HG03571 (cell line): ENCODE measurements around the gene DENND5B.
"Not testable (repeated sequence)": the region's sequence is repeated elsewhere in the genome, so short reads cannot be mapped to it uniquely, and the experiment has no call there.

Experiments
- ATAC-seq: cut with Tn5 transposase; IDR thresholded peaks from one replicate; pipeline ENCODE4 v1.9.1; 2021; ENCODE audit not compliant: unreplicated experiment

DENND5B gene

DNA sequence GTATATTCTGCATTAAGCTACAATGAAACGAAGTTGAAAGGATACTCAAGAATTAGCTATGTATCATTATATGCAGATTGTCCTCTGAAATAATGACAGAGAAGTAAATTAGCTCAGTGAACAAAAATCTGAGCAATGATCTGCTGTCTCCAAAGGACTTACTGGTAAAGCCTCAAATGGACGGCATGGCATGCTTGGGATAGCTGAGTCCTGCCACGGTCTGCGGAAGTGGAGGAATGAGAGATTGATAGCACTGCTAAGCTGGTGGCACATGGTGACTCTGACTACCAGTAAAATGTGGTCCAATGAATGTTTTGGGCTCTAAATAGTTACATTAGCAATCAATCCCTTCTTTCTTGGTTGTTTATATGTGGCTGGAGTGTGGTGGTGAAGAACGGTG is 3.7 kb upstream of the DENND5B start:
- no peak for ATAC-seq

DNA sequence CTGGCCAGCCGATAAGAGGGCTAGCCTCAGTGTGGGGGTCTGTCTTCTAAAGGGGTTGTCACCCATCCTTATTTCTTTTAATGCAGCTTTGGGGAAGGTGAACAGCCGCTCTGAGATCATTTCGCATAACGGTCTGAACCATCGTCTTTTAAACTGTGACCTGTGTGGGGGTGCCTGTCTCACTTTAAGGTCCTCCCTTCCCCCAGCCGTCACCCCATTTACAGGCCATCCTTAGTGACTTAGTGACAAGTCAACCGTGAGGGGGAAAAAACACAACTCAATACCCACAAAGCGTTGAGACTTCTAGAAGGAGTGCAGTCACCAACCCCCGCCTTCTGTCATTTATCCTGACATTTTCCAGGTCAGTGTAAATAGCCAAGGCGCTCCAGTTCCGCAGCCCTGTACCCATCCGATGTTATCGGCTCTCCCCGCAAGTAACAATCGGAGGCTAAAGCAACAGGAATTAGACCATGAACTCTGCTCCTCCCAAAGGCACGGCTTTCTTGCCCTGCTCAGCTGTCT is 505 bp upstream of the DENND5B start:
- ATAC-seq, result peak; percentile 13

DNA sequence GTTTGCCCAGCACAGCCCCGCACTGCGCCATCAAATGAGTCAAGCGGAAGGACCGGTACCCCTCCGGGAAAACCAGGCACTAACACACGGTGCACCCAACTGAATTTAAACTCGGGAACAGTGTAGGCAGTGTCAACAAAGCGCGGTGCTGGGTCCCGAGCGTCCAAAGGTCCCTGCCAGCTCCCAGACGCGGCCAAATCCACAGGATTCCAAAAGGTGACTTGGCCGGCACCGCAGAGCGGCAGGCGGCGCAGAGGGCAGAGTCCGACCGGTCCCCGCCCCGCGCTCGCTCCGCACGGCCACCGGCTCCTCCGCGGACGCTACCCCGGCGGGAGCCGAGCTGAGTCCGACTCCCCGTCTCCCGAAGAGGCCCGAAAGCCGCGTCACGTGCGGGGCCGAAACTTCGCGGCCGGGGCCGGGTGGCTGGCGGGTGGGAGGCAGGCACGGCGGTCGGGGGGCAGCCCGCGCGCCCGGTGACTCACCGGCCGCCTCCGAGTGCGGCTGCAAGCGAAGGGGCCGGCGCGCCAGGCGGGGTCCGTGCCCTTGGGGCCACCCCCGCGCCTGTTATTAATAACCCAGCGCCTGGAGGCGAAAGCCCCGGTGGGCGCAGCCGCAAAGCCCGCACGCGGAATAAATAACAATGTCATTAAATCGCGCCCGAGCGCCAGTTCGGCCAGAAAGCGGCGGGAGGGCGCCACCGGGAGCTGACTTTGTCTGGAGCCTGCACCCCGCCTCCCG is 863 bp downstream of the DENND5B start:
- peak; percentile 42 for ATAC-seq

DNA sequence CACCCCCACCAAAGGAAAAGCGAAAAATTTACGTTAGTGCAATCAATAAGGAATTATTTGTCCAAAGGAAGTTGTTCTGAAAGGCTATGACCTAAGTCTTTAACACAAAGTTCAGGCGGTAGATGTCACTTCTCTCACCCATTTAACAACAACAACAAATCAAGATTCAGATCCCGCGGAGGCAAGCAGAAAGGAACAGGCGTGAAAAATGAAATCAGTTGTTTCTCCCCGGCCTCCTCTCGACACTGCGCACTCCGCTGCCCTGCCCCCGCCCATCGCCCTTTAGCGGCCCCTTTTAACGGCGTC is 1.4 kb downstream of the DENND5B start:
- ATAC-seq, result no peak

DNA sequence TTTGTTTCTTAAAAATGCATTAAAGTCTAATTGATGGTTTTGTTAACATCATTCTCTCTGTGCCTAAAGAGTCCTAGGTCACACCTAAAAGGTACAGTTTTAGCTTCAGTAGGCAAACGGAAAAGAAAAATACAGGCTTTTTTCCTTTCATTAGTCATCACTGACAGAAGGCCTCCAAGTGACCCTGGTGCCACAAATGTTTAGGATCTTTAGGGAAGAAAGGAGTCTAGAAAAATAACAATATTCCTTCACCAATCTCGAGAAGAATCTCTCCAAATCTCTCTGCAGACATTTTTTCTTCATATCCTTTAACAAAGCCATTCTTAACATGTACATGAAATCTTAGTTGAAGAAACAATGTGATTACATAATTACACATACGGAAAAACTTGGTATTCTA is 2.0 kb downstream of the DENND5B start:
- ATAC-seq, result no peak

DNA sequence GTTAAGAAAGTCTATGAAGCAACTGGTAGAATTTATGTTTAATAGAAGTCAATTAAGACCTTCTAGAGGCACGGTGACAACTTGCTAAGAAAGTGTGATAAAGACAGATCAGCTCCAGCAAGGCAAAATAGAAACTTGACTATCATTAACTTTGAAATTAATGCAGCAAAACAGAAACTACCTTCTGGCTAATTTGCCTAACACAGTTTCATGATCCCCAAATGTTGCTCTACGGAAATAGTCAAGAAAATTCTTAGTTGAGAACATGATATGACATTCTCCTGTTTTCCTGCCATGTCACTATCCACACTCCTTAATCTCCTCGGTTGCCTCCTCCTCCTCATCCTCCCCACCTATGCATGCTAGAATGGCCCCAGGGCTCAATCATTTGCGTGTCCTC is 4.2 kb downstream of the DENND5B start:
- peak; percentile 35 for ATAC-seq

DNA sequence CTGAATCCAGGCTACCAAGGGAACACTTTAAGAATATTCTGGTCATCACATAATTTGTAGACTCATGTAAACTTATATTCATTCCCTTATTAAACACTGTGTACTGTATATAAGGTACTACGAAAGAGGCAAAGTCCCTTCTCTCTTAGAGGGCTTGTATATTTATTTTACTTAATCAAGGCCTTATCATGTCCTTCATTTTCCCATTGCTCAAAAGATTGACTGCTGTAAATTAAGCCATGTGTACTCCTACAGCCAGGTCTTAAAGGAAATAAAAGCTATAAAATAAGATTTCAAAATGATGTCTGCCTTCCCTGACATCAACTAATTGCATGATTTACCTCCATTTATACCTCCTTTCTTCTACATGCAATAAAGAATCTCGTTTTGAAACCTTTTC is 5.0 kb downstream of the DENND5B start:
- no peak for ATAC-seq

DNA sequence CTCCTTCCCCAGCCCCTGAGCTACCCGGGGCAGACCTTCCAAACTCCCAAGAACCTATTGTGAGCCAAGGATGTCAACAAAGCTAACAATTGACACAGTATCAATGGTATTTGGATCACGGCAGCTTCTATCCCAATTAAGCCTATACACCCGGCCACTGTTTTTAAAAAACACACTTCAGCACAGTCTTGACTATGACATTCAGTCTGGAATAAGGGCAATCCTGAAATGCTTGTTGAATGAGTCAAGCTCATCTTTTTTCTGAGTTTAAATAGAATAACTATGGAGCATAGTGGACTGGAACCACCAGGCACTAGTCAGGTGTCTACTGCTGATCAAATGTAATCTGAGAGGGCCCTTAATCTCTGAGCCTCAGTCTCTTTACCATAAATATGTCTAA is 5.7 kb downstream of the DENND5B start:
- ATAC-seq, result no peak

DNA sequence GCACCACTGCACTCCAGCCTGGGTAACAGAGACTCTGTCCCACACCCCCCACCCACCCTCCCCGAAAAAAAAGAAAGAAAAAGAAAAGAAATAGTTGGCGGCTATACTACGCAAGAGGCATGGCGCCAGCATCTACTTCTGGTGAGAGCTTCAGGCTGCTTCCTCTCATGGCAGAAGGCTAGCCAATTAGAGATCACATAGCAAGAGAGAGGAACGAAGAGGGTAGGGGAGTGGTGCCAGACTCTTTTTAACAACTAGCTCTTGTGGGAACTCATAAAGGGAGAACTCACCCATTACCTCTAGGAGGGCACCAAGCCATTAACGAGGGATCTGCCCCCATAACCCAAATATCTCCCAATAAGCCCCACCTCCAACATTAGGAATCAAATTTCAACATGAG is 6.2 kb downstream of the DENND5B start:
- ATAC-seq, result no peak

DNA sequence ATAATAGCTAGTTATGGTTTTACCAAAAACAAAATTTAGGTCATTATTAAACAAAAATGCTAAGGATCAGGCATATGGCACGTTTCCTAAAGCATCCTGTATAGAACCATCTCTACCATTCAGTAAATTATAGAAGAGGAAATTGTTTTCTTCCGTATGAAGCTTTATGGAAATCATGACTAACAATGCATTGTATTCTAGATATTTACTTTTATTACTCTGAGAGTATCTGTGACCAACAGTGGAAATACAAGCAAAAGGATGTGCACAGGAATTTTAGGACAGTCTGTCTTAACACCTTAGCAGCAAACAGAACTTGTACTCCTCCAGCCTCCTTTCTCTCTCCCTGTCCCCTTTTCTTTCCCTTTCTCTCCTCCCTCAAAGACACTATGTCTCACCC is 7.1 kb downstream of the DENND5B start:
- no peak for ATAC-seq

DNA sequence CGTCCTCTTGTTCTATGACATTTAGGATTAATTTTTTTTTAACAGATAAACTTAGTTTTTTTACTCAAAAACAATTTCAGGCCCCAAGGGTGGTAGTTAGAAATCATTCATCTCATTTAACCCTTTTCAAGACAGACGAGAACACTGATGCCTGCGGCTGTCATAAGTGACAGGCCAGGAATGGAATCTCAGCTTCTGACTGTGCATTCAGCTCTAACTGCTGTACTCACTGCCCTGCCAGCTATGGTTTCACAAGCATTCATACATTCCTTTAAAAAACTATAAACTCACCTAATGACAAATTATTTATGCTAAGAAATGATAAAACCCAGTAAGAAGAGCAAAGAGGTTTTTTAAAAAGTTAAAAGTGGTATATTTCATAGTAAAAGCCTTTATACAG is 8.8 kb downstream of the DENND5B start:
- ATAC-seq, result no peak

DNA sequence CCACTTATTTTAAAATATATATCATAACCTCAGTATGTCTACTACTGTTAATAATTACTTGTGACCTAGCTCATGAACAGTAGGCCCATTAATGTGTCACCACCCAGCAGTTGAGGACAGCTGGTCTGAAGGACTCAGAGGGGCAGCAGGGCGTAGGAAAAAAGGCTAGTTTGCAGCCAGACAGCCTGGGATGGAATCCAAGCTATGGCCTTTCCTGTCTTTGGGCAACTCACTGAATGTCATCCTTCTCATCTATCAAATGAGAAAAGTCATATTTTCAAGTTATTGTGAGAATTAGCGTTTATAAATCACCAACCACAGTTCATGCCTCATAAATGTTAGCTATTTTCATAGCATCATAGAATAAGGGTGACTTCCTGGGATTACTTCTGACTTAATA is 12.3 kb downstream of the DENND5B start:
- peak; percentile 74 for ATAC-seq

DNA sequence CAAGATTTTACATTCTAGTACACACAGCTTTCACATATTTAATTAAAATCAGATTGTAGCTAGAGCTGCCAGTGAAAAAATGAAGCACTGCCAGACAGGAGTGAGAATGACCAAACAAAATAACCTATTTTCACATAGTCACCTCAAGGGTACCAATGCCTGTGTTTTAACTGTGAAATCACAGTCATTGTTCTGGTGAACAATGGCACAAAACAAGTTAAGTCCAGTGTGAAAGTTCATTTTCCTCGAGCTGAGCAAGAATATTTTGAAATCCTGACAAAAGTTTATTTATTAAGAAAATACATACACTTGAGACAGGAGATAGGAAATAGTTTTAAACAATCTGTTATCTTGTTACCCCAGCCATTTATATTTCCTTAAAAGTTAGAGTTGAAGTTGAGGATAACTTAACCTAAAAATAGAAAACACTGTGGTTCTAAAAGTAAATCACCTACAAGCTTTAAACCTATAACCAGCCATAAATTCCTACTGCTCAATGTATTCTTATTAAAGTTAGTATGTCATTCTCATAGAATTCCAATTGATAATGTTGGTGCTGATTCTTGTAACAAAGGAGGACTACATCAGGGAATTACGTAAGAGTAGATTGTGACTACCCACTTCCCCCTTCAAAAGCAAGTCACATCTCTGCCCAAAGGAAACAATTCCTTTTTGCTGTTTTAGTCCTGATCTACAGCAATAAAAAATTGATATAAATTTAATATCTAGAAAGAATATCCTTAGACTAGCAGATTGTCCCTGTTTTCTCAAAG is 15.9 kb downstream of the DENND5B start:
- no peak for ATAC-seq

DNA sequence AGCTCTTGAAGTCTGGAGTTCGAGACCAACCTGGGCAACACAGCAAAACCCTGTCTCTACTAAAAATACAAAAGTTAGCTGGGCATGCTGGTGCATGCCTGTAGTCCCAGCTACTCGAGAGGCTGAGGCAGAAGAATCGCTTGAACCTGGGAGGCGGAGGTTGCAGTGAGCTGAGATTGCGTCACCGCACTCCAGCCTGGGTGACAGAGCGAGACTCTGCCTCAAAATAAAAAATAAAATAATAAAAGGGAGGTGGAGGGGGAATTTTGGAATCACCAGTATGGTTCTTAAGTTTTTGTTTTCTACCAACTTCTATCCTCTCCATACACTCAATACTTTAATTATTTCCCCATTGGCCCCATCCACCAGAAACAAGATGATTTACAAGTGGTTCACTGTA is 16.6 kb downstream of the DENND5B start:
- not testable (repeated sequence) for ATAC-seq

DNA sequence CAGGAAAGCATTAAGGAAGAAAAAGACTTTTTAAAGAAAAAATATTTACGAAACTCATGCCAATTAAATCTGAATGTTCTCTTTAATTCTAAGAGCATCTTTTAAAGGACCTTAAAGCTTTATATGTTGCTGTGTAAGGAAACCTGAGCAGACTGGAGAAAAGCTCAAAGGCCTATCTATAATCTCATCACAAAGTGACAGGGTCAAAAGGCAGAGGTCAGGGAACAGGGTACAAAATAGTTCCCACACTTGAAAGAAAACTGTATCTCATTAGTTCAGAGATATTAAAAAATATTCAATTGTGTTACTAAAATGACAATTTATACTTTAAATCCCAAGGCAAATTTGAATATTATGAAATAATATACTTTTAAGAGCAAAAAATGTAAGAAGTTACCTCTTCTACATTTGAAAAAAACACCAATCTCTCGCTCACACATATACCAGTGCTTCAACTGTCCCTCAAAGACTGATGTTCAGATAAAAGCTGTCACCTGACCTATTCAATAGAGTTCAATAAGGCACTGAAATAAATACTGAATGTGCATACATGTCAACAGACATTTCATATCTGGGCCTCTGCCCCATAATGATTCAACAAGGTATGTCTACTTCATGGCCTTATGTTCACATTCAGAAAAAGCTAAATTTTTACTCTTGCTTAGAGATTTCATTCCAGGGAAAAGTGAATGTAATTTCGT is 17.9 kb downstream of the DENND5B start:
- no peak for ATAC-seq

DNA sequence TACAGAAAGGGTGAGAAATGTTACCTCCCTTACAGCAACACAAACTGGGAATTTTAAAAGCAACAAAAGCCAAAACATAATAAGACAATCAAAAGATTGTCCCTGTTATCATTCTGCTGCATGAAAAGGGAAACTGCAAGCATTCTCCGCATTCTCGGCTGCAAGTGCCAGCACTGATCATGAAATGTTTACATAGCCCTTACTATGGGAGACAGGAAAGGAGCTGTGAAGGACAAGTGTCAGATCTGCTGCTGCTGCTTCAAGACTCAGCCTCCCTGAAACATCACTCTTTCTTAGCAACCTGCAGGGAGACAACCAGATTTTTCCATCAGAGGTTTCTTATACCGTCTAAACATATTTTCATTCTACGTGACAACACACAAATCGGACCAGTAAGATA is 20.1 kb downstream of the DENND5B start:
- ATAC-seq, result no peak

DNA sequence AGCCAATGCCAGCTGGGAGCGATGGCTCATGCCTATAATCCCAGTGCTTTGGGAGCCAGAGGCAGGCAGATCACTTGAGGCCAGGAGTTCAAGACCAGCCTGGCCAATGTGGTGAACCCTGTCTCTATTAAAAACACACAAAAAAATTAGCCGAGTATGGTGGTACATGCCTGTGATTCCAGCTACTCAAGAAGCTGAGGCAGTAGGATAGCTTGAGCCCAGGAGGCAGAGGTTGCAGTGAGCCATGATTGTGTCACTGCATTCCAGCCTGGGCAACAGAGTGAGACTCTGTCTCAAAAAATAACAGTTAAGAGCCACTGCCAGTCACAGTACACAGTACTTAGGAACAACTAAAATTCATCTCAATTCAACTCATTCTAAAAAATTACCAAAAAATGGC is 21.4 kb downstream of the DENND5B start:
- ATAC-seq, result not testable (repeated sequence)

DNA sequence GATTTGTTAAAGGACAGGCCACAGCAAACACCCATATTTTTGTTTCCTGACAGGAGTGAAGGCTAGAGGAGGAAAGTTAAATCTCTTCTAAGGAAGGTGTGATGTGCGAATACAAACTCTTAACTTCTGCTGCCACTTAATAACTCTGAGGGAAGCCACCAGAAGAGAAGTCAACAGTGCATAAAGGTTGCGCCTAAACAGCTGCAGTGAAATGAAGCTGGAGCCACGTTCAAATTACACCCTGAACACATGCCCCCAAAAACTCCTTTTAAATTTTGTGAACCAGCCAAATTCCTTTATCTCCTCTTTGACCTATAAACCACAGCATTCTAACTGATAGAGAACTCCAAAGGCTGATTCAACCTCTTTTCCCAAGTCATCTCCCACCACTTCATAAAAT is 22.4 kb downstream of the DENND5B start:
- ATAC-seq, result no peak

DNA sequence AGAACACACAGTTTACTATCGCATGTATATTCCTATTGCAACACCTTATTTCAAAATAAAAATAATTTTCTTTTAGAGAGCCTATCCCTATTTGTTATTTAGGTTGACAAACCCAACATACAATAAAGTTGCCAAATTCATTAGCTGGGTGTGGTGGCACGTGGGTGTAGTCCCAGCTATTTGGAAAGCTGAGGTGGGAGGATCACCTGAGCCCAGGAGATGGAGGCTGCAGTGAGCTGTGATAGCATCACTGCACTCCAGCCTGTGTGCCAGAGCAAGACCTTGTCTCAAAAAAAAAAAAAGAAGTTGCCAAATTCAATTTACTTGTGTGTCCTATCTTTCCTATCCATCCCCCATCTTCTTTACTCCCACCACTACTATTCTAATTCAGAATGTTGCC is 23.9 kb downstream of the DENND5B start:
- no peak for ATAC-seq

DNA sequence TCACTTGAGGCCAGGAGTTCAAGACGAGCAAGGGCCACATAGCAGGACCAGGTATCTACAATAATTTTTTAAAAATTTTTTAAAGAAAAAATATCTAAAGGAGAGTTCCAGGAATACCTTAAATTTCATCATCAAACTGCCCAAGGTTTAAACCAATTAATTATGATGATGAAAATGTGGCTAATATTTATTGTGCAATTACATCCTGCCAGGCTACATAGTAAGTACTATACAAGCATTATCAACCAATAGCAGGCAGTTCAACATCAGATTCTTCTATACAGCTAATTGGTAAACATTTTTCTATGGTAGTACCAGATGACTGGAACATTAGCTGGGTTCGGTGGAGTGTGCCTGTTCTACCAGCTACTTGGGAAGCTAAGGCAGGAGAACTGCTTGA is 24.4 kb downstream of the DENND5B start:
- ATAC-seq, result no peak

DNA sequence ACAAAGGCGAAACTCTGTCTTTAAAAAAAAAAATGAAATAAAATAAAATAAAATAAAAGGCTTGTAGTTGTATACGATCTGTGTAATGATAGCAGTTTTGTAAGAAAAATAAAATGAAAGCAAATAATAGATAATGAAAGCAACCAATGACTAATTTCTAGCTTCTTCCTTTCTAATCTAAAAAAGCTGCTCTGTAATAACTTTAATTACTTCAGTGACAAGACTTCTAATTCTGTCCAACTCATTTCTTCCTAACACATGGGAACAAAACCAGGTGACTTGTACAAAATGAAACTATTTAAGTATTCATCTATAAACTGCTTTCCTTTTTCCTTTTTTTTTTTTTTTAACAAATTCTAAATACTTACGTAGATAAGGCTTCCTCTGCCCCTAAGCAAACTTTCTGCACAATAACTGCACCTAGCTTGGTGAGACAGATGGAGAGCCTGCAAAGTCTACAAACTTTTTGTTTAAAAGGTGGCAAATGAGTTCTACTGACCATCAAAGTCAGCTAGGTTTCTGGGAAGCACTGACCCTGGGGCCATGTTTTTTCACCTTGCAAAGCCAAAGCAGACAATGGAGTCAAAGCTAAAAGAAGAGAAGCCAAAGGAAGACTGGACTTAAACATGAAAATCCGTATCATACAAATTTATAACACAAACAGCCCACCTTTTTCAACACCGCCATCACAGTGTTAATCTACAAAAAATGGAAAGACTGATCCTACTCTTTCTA is 28.2 kb downstream of the DENND5B start:
- no peak for ATAC-seq
